ENCODE results near the gene ATRIP. TPM values are rescaled to one million over a fixed set of nuclear protein-coding genes. Genes with fewer than 3 reads are reported as not detected.
A peak's percentile ranks its signal among the peaks of the same experiment; 100 is the strongest.

ATRIP gene
- total RNA-seq, 2 donors from 2014 or later = 2.0 to 3.1 TPM

GRCh38 chr3:48465237-48465530 is 18.6 kb downstream of the ATRIP start:
- peaks cover 0 to 57% of the 10 kb centered on the region in 2 donors for H3K4me1 ChIP-seq
- DNase-seq (ENCODE audit: low spot score) = no peak
- TF ChIP-seq, protein P1, sequence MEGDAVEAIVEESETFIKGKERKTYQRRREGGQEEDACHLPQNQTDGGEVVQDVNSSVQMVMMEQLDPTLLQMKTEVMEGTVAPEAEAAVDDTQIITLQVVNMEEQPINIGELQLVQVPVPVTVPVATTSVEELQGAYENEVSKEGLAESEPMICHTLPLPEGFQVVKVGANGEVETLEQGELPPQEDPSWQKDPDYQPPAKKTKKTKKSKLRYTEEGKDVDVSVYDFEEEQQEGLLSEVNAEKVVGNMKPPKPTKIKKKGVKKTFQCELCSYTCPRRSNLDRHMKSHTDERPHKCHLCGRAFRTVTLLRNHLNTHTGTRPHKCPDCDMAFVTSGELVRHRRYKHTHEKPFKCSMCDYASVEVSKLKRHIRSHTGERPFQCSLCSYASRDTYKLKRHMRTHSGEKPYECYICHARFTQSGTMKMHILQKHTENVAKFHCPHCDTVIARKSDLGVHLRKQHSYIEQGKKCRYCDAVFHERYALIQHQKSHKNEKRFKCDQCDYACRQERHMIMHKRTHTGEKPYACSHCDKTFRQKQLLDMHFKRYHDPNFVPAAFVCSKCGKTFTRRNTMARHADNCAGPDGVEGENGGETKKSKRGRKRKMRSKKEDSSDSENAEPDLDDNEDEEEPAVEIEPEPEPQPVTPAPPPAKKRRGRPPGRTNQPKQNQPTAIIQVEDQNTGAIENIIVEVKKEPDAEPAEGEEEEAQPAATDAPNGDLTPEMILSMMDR (IDR thresholded peaks at IDR 0.05) = no peak
- no peaks in the 10 kb centered on the region for H3K9me3 ChIP-seq
- H3K27ac ChIP-seq = peak overlapping the region; percentile 96 to 98
- peaks cover 45% of the 10 kb centered on the region for H3K36me3 ChIP-seq
- H3K27me3 ChIP-seq = no peaks in the 10 kb centered on the region
- H3K4me3 ChIP-seq = peak overlapping the region in 1 of 2 donors; percentile 57

DNA sequence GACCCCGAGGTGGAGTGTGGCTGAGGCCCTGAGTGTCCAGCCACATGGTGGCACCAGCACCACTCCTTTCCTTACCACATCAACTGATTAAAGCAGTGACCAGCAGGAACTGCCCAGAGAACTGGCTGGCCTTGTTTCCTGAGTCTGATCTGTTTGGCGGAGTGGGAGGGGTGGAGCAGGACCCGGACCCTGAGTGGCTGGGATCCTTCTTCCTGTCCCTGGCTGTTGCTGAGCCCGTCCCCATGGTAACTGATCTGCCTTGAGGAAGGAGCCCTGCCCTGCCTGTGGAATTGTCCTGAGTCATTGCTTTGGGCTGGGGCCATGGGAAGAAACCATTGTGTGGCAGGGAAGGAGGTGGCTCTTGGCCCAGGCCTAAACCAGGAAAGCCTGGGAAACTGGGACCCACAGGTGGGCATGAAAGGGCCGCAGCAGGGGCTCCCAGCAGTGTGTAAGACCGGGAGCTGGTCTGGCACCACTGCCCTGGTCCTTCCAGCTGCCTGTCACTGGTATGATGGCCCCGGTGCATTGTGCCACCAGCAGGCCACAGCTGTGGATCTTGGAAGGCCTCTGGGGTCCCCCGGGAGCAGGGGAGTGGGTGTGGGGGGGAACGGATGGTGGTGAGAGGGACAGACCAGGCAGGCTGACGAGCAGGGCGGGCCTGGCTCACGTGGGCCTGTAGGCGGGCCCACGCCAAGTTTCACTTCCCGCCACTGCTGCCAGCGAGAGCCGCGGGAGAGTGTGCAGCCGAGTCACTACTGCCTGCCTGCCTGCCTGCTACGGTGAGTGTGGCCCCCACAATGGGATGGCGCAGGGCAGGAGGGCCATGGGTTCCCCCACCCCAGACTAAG is 19.2 kb downstream of the ATRIP start:
- peak; percentile 100 for DNase-seq (ENCODE audit: low spot score)
- H3K27ac ChIP-seq = peak overlapping the region; percentile 96 to 98
- peaks cover 0 to 62% of the 10 kb centered on the region in 2 donors for H3K4me1 ChIP-seq
- no peaks in the 10 kb centered on the region for H3K27me3 ChIP-seq
- TF ChIP-seq, protein P1 (IDR thresholded peaks at IDR 0.05) = peak; percentile 64 to 88
- peaks cover 39% of the 10 kb centered on the region for H3K36me3 ChIP-seq
- H3K4me3 ChIP-seq = peak overlapping the region; percentile 55 to 57
- H3K9me3 ChIP-seq = no peaks in the 10 kb centered on the region

- H3K4me1 ChIP-seq = peaks cover 0 to 68% of the 10 kb centered on the region in 2 donors
Measured at GRCh38 chr3:48466386-48467109, 20.0 kb downstream of the ATRIP start.

DNA sequence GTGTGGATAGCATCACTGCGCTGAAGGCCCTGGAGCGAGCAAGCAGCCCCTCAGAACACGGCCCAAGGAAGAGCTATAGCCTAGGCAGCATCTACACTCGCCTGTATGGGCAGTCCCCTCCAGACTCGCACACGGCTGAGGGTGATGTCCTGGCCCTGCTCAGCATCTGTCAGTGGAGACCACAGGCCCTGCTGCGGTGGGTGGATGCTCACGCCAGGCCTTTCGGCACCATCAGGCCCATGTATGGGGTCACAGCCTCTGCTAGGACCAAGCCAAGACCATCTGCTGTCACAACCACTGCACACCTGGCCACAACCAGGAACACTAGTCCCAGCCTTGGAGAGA is 20.5 kb downstream of the ATRIP start:
- DNase-seq (ENCODE audit: low spot score) = no peak
- H3K4me3 ChIP-seq = peak overlapping the region; percentile 55 to 57
- H3K27ac ChIP-seq = peak overlapping the region; percentile 96 to 98
- H3K4me1 ChIP-seq = peaks cover 0 to 74% of the 10 kb centered on the region in 2 donors
- H3K27me3 ChIP-seq = no peaks in the 10 kb centered on the region
- no peaks in the 10 kb centered on the region for H3K9me3 ChIP-seq
- H3K36me3 ChIP-seq = peaks cover 32% of the 10 kb centered on the region
- TF ChIP-seq, protein P1 (IDR thresholded peaks at IDR 0.05) = no peak

More at GRCh38 chr3:48466386-48467109, 20.0 kb downstream of the ATRIP start:
- H3K27ac ChIP-seq = peak overlapping the region; percentile 96 to 98
- DNase-seq (ENCODE audit: low spot score) = no peak
- no peaks in the 10 kb centered on the region for H3K9me3 ChIP-seq
- peaks cover 32% of the 10 kb centered on the region for H3K36me3 ChIP-seq
- TF ChIP-seq, protein P1 (IDR thresholded peaks at IDR 0.05) = no peak
- H3K4me3 ChIP-seq = peak overlapping the region; percentile 55 to 57
- no peaks in the 10 kb centered on the region for H3K27me3 ChIP-seq

DNA sequence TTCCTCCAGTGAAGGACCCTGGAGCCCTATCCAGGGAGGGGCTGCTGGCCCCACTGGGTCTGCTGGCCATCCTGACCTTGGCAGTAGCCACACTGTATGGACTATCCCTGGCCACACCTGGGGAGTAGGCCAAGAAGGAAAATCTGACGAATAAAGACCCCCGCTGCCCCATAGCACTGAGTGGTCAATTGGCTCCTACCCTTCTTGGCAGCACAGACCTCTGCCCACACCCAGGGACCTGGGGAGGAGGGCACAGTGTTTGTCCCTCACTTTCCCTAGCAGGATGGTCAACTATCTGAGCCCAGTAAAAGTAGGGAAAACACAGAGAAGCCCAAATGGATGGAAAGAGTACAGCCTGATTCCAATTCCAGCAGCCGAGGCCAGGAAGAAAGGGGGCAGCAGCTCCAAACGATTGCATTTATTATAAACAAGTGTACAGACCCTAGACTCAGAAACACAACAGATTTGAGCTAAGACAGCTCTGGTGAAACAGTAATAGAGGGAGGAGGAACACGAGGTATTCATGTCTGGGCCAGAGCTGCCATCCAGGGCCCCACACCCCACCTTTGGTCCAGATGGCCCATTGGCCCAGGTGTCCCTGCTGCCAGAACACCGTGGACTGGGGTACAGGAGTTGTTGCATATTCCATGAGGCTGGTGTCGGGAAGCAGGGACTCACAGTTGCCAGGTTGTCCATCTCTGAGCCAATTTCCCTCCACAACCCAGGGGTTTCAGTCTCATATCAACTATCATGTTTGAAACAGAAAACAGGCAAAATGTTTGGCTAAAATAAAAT is 21.1 kb downstream of the ATRIP start:
- no peak for DNase-seq (ENCODE audit: low spot score)
- Histone ChIP-seq H3K4me1 (peaks cover 0 to 79% of the 10 kb centered on the region in 2 donors), H3K4me3 (peak overlapping the region in 1 of 2 donors; percentile 57), H3K27ac (peak overlapping the region; percentile 96 to 98), H3K36me3 (peaks cover 32% of the 10 kb centered on the region), H3K27me3 (no peaks in the 10 kb centered on the region), H3K9me3 (no peaks in the 10 kb centered on the region)
- TF ChIP-seq, protein P1 (IDR thresholded peaks at IDR 0.05) = no peak
